Measurements from ENCODE around the gene TXK. TPM values are rescaled to one million over a fixed set of nuclear protein-coding genes. Genes with fewer than 3 reads are reported as not detected.

The TXK gene
- total RNA-seq, 2 experiments from 2014 or later, result 13.3 to 14.2 TPM

DNA sequence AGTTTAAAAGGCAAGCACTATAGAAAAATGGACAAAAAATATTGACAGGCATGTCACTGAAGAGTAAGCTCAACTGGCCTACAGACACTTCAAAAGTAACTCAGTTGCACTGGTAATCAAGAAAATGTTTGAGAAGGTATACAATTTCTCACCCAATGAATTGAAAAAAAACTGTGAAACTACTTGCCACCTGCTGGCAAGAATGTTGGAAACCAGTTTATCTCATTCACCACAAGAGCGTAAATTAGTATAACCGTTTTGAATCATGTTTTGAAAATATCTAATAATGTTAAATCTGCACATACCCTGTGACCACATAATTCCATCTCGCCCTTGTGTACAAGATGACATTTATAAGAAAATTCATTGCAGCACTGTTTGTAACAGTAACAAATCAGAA is 31.7 kb downstream of the TXK start:
- Mint-ChIP-seq H3K27me3 (no peaks in the 10 kb centered on the region), H3K4me1 (peaks cover 41% of the 10 kb centered on the region), H3K4me3 (no peak overlapping the region), H3K27ac (peak overlapping the region; percentile 25), H3K9me3 (peaks cover 5% of the 10 kb centered on the region), H3K36me3 (peaks cover 28% of the 10 kb centered on the region)
- DNase-seq, result no peak

DNA sequence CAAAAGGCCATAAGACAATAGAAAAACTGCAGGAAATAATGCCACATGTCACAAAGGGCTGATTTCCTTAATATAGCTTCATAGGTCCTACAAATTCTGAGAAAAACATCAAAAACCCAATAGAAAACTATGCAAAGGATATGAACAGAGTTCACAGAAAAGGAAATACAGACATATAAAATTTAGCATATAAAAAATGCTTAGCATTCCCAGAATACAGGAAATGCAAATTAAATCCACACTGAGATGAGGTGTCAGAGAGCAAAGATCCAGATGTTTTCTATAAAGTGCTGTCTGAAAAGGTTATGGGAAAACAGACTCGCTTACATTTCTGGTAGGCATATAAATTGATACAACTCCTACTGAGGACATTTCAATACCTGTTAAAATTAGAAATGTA is 33.8 kb downstream of the TXK start:
- DNase-seq, result no peak
- H3K4me3 Mint-ChIP-seq, result no peak overlapping the region
- peaks cover 22% of the 10 kb centered on the region for H3K36me3 Mint-ChIP-seq
- peaks cover 33% of the 10 kb centered on the region for H3K4me1 Mint-ChIP-seq
- H3K9me3 Mint-ChIP-seq, result peaks cover 5% of the 10 kb centered on the region
- no peak overlapping the region for H3K27ac Mint-ChIP-seq
- H3K27me3 Mint-ChIP-seq, result no peaks in the 10 kb centered on the region

DNA sequence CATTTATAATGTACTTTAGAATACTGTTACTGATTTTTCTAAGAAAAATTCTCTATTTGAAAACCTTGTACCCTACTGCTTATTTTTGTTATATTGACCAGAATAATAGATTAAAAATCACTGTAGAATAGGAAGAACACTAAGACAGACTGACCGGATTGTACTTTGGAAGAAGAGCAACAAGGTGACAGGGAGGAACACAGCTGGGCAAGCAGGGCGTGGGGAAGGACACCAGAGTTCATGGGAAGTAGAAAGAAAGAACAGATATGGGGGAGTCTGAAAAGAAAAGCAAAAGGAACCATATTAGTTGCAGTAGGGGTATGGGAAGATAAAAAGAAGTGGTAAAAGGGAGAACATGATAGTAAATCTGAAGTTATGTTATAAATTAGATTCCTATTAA is 38.6 kb downstream of the TXK start:
- Mint-ChIP-seq H3K4me1 (peaks cover 30% of the 10 kb centered on the region), H3K36me3 (peaks cover 21% of the 10 kb centered on the region), H3K27me3 (no peaks in the 10 kb centered on the region), H3K9me3 (no peaks in the 10 kb centered on the region), H3K4me3 (no peak overlapping the region), H3K27ac (peak overlapping the region; percentile 3)
- DNase-seq, result no peak

DNA sequence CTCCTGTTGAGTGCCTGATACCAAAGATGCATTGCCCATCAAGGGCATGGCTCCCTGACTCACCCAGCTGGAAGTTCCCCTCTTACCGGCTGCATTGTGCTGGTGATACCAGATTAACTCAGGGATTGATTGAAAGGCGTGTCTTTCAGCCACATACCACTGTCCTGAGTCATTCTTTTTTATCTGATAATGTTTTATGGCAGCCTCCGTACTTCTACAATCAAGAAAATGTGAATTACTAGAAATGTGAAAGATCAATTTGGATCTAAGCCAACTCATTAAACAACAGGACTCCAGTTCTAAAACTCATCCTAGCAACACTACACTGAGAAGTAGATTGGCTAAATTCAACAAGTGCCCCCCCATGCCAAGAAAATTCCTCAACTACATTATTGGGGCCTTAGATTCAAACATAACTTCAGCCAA is 40.0 kb downstream of the TXK start:
- H3K27me3 Mint-ChIP-seq, result no peaks in the 10 kb centered on the region
- no peak overlapping the region for H3K4me3 Mint-ChIP-seq
- peaks cover 14% of the 10 kb centered on the region for H3K36me3 Mint-ChIP-seq
- H3K9me3 Mint-ChIP-seq, result no peaks in the 10 kb centered on the region
- peak overlapping the region; percentile 59 for H3K27ac Mint-ChIP-seq
- peaks cover 23% of the 10 kb centered on the region for H3K4me1 Mint-ChIP-seq
- peak; percentile 28 for DNase-seq

DNA sequence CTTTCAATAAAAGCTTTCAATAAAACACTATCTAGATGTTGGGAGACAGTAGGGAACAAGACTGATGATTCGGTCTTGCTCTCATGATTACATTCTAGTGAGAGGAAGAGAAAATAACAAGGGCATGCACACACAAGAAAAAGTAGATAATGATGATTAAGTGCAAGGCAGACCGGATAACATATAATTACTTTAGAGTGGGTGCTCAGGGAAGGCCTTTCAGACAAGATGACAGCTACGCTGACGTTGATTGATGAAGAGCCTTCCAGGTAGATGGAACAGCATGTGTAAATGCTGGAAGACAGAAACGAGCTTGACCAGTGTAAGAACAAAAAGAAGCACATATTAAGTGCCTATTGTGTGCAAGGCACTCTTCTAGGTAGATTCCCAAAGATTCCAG is 43.4 kb downstream of the TXK start:
- Mint-ChIP-seq H3K27me3 (no peaks in the 10 kb centered on the region), H3K4me1 (peaks cover 36% of the 10 kb centered on the region), H3K27ac (no peak overlapping the region), H3K9me3 (no peaks in the 10 kb centered on the region), H3K36me3 (peaks cover 12% of the 10 kb centered on the region), H3K4me3 (no peak overlapping the region)
- DNase-seq, result no peak

DNA sequence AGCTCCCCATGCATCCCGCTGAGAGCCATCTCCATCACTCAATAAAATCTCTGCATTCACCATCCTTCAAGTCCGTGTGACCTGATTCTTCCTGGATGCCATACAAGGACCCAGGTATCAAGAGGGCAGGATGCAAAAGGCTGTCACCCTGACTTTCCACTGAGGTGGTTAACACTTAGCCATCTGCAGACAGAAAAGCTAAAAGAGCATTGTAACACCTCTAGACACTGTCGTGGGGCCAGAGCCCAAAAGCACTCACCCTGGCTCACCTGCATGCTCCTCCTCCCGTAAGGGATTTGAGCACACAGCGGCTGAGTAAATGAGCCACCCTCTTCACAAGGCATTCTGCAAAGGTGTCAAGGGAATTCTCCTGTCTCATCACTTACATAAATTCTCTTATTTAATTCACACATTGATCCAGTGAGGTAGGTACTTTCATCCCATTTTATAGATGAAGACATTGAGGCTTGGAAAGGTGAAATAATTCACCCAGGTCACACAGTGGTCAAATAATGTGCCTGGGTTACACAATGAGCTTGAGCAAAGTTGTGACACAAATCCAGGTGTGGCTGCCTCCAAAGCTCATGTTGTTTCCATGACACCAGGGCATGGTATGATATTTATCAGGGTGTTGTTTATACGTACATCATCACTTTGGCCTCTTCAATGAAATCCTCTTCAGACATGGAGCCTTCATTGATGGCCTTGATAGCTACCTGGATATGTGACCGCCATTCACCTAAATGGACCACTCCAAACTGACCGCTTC is 48.0 kb downstream of the TXK start:
- Mint-ChIP-seq H3K27me3 (no peaks in the 10 kb centered on the region), H3K4me1 (peaks cover 37% of the 10 kb centered on the region), H3K27ac (peak overlapping the region; percentile 65), H3K4me3 (no peak overlapping the region), H3K9me3 (no peaks in the 10 kb centered on the region), H3K36me3 (peaks cover 7% of the 10 kb centered on the region)
- DNase-seq, result no peak

DNA sequence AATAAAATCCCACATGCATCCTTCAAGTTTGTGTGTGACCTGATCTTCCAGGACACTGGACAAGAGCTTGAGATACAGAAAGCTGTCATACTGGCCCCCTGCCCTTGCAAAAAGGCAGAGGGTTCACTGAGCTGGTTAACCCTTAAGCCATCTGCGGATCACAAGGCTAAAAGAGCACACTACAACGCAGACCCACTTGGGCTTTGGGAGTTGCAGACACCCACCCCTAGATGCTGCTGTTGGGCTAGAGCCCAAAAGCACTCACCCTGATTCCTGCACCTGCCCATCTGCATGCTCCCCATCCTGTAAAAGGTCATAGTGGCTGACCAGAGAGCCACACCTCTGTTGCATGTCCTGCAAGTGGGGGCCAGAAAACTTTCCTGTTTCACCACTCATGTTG is 51.1 kb downstream of the TXK start:
- no peak overlapping the region for H3K27ac Mint-ChIP-seq
- H3K4me1 Mint-ChIP-seq, result peaks cover 55% of the 10 kb centered on the region
- no peak for DNase-seq
- no peaks in the 10 kb centered on the region for H3K9me3 Mint-ChIP-seq
- peaks cover 23% of the 10 kb centered on the region for H3K36me3 Mint-ChIP-seq
- no peak overlapping the region for H3K4me3 Mint-ChIP-seq
- H3K27me3 Mint-ChIP-seq, result no peaks in the 10 kb centered on the region

DNA sequence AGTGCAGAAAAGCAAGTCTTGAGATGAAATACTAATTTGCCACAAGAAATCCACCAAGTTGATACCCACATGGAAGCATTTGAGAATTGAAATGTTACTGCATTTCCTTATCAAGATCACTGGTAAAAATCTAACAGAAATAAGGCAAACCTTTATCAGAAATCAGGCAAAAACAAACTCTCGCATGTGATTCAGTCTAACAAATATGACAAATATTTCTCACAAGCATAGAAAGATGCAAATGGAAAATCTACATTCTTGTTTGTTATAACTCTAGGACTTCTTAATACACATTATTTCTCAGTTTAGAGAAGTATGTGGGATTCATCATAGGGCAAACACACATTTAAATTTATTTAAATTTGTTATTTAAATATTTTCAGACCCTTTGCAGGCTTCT is 52.9 kb downstream of the TXK start:
- Mint-ChIP-seq H3K27me3 (no peaks in the 10 kb centered on the region), H3K4me1 (peaks cover 50% of the 10 kb centered on the region), H3K4me3 (no peak overlapping the region), H3K36me3 (peaks cover 23% of the 10 kb centered on the region), H3K27ac (no peak overlapping the region), H3K9me3 (no peaks in the 10 kb centered on the region)
- DNase-seq, result no peak

DNA sequence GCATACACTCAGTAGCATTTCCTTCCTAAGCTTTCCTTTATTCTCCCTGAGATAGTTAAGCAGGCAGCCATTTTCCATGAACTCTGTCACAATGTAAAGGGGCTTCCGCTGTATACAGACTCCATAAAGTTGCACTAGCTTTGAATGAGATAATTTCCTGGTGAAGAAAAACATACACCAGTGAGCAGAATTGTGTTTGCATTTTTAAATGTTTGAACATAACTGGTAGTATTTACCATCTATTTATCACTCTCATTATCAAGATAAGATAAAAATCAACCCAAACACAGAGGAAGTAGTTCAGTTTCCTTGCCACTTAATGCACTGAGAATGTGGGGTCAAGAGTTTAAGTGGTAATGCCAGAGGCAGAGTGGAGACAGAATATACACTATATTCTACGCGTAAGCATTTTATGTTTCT is 54.1 kb downstream of the TXK start:
- no peaks in the 10 kb centered on the region for H3K27me3 Mint-ChIP-seq
- H3K9me3 Mint-ChIP-seq, result no peaks in the 10 kb centered on the region
- peaks cover 22% of the 10 kb centered on the region for H3K36me3 Mint-ChIP-seq
- H3K27ac Mint-ChIP-seq, result peak overlapping the region; percentile 37
- no peak overlapping the region for H3K4me3 Mint-ChIP-seq
- H3K4me1 Mint-ChIP-seq, result peaks cover 38% of the 10 kb centered on the region
- no peak for DNase-seq

DNA sequence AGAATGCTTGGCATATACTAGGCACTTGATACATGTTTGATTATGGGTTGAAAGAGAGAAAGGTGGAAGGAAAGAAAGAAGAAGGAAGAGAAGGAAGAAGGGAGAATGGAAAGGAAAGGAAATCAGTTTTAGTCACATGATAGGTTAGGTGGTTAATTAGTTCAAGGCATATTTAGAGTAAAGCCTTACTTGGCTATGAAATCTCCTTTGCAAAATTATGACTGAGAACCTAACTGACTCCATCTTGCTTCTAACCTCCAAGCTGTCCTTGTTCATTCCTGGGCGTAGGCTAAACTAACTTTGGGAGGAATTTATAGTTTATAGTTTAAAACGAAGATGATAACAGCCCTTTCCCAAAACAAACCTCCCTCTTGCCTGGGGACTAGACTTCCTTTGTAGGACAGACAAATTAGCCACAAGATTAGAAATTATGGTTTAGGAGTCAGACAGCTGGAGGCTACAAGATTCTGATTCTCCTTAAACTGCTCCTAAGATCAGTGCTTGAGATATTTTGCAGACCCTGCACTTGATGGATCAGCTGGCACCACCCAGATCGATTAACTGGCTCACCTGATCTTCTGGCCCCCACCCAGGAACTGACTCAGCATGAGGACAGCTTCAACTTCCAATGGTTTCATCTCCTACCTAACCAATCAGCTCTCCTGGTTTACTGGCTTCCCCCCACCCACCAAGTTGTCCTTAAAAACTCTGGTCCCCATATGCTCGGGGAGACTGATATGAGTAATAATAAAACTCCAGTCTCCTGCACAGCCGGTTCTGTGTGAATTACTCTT is 55.0 kb downstream of the TXK start:
- Mint-ChIP-seq H3K4me3 (no peak overlapping the region), H3K27me3 (no peaks in the 10 kb centered on the region), H3K9me3 (no peaks in the 10 kb centered on the region), H3K36me3 (peaks cover 24% of the 10 kb centered on the region), H3K27ac (peak overlapping the region; percentile 16), H3K4me1 (peaks cover 42% of the 10 kb centered on the region)
- no peak for DNase-seq

DNA sequence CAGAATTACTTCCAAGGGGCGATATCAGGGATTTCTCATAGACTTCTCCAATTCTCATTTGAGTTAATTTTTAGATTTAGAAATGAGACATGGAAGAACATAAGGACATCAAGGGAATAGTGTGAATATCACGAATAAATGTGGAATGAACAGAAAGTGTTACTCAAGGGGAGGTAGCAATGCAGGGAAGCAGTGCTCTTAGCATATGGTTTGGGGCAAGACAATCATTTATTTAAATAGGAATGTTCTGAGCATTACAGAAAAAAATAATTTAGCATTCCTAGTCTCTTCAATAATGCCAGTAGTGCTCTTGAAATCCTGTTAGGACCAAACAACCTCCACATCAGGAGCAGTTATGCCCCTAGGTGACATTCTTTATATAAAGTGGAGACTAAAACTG is 55.6 kb downstream of the TXK start:
- peaks cover 46% of the 10 kb centered on the region for H3K4me1 Mint-ChIP-seq
- no peak for DNase-seq
- H3K27ac Mint-ChIP-seq, result peak overlapping the region; percentile 5
- no peaks in the 10 kb centered on the region for H3K9me3 Mint-ChIP-seq
- no peaks in the 10 kb centered on the region for H3K27me3 Mint-ChIP-seq
- peaks cover 24% of the 10 kb centered on the region for H3K36me3 Mint-ChIP-seq
- no peak overlapping the region for H3K4me3 Mint-ChIP-seq

DNA sequence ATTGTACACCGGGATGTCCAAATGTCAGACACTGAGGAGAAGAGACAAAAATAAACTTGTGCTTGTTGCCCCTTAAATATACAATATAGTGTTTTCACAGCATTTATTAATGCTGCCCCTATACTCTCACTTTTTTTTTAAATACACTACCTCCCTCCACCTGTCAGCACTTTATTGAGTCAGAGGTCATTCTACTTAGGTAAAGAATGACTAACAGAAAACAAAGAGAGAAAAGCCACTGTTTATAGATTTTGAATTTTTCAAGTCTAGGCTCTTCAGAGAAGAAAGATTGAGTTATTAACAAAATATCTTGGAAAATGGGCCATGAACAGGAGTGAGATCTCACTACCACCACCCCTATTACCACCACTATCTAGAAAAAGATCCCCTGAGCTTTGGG is 59.4 kb downstream of the TXK start:
- no peak for DNase-seq
- Mint-ChIP-seq H3K27me3 (no peaks in the 10 kb centered on the region), H3K36me3 (peaks cover 17% of the 10 kb centered on the region), H3K4me1 (peaks cover 36% of the 10 kb centered on the region), H3K4me3 (no peak overlapping the region), H3K9me3 (no peaks in the 10 kb centered on the region), H3K27ac (no peak overlapping the region)

DNA sequence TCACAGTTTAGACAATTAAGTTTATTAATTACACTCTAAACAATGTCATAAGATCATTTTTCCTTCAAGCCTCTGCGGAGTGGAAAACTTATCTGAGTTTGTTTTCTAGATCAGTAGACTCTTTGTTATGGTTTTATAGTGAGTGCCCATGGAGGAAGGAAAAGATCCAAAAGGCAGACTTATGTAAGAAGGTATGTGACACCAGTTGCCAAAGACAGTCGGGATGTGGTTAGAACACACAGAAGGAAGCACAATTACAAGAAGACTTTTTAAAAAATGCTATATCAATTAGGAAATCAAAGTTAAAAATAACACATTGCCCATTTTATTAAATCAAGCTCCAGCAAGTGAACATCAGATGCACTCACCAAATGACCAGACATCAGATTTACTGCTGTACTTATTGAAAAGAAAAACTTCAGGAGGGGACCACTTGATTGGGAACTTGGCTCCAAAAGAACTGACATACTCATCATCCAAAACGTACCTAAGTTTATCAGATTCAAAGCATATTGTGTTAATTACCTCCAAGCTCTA is 60.4 kb downstream of the TXK start:
- Mint-ChIP-seq H3K27ac (no peak overlapping the region), H3K9me3 (no peaks in the 10 kb centered on the region), H3K4me1 (peaks cover 28% of the 10 kb centered on the region), H3K4me3 (no peak overlapping the region), H3K27me3 (no peaks in the 10 kb centered on the region), H3K36me3 (peaks cover 11% of the 10 kb centered on the region)
- no peak for DNase-seq

DNA sequence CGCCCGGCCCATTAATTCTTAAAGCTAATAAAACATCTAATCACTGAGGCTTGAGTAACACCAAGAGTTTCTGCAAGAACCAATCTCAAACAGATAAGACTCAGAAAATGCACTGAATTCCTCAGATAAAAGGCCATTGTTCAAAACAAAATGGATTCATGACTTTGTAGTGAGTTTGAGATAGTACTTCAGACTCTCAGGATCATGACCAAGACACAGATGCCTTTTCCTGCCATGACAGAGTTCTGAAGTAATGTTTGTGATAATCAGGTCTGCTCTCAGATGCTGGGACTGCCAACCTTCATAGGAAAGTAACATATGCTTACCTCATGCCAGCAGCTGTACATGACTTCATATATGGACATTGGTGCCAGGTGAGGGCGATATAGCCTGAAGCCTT is 62.9 kb downstream of the TXK start:
- Mint-ChIP-seq H3K27ac (no peak overlapping the region), H3K36me3 (peaks cover 23% of the 10 kb centered on the region), H3K4me3 (no peak overlapping the region), H3K4me1 (peaks cover 36% of the 10 kb centered on the region), H3K9me3 (no peaks in the 10 kb centered on the region), H3K27me3 (no peaks in the 10 kb centered on the region)
- no peak for DNase-seq

DNA sequence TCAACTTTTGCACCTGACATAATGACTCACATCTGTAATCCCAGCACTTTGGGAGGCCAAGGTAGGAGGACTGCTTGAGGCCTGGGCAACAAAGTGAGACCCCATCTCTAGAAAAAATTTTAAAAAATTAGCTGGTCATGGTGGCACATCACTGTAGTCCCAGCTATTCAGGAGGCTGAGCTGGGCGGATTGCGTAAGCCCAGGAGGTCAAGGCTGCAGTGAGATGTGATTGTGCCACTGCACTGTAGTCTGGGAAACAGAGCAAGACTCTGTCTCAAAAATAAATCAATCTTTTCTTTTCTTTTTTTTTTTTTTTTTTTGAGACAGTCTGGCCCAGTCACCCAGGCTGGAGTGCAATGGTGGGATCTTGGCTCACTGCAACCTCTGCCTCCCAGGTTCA is 65.0 kb downstream of the TXK start:
- Mint-ChIP-seq H3K27ac (no peak overlapping the region), H3K4me1 (peaks cover 50% of the 10 kb centered on the region), H3K36me3 (peaks cover 33% of the 10 kb centered on the region), H3K27me3 (no peaks in the 10 kb centered on the region), H3K9me3 (peaks cover 4% of the 10 kb centered on the region), H3K4me3 (no peak overlapping the region)
- no peak for DNase-seq
